ENCODE results near the gene TTYH3.

The TTYH3 gene

DNA sequence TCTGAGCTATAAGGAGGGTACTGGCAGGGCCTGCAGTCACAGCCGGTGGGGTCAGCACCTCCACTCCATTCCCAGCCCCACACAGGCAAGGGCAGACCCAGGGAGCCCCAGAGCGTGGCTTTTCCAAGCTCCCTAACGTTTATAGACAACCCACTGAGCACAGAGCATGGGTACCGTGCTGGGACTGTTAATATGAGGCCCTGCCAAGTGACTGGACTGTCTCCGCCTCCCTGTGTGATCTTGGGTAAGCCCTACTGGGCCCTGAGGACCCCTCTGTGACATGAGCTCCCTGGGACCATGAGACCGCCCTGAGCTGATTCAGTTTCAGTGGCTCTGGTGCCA, 12.4 kb downstream of the TTYH3 start:
- Histone ChIP-seq H3K27me3 (ENCODE audit: control insufficient read depth, insufficient read depth, low read length) (no peaks in the 10 kb centered on the region), H3K4me1 (ENCODE audit: control insufficient read depth, insufficient read depth, low read length) (peaks cover 10% of the 10 kb centered on the region), H3K9ac (ENCODE audit: low read length) (no peak overlapping the region), H3K36me3 (ENCODE audit: control insufficient read depth, insufficient read depth, low read length) (no peaks in the 10 kb centered on the region), H3K4me3 (ENCODE audit: low read length) (no peak overlapping the region), H3K27ac (ENCODE audit: low read depth, low read length) (no peak overlapping the region)

- Histone ChIP-seq H3K27ac (ENCODE audit: low read depth, low read length) (no peak overlapping the region), H3K4me3 (ENCODE audit: low read length) (no peak overlapping the region), H3K36me3 (ENCODE audit: control insufficient read depth, insufficient read depth, low read length) (no peaks in the 10 kb centered on the region), H3K9ac (ENCODE audit: low read length) (no peak overlapping the region), H3K27me3 (ENCODE audit: control insufficient read depth, insufficient read depth, low read length) (no peaks in the 10 kb centered on the region), H3K4me1 (ENCODE audit: control insufficient read depth, insufficient read depth, low read length) (peaks cover 9% of the 10 kb centered on the region)
Observed at GRCh38 chr7:2644562-2645273, 12.9 kb downstream of the TTYH3 start.

DNA sequence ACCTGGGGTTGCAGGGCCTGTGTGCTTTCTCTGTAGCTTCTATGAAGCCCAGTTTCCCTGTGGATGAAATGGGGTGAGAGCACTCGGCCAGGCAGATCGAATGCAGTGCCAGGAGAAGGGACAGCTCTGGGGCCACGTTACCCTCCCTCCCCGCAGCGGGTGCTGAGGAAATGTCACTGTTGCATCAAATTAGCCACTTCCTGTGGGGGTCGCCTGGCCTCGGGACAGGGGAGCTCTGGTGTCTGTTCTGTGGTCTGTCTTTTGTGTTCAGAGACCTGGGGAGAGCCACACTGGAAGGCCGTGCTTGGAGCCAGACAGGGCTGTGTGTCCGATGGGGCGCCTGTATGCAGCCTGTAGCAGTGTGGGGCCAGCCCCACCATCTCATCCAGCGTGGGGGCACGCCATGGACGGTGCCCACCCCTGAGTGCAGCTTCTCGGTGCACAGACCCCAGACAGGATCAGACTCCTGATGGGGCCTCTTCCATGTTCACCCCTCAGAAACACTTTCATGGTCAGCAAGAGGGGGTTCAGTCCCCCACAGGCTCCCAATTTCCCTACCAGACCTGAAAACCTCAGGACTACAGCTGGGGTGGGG, 13.6 kb downstream of the TTYH3 start:
- Histone ChIP-seq H3K4me1 (ENCODE audit: control insufficient read depth, insufficient read depth, low read length) (peaks cover 9% of the 10 kb centered on the region), H3K4me3 (ENCODE audit: low read length) (peak overlapping the region; percentile 2), H3K27ac (ENCODE audit: low read depth, low read length) (no peak overlapping the region), H3K27me3 (ENCODE audit: control insufficient read depth, insufficient read depth, low read length) (no peaks in the 10 kb centered on the region), H3K9ac (ENCODE audit: low read length) (no peak overlapping the region), H3K36me3 (ENCODE audit: control insufficient read depth, insufficient read depth, low read length) (no peaks in the 10 kb centered on the region)

DNA sequence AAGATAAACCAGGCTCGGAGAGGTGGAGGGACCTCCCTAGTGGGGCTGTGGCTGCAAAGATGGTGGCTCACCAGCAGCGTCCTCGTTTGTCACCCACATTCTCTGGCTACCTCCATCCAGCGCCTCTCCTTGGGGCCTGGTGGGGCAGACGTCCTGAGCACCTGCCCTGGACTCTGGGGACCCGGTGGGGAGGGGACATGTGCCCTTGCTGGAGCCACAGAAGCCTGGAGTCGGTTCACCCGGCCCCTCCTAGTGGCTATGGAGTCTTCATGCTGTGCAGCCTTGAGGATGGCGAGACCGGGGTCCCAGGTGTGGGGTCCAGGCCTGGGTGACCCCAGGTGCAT, 14.5 kb downstream of the TTYH3 start:
- Histone ChIP-seq H3K27me3 (ENCODE audit: control insufficient read depth, insufficient read depth, low read length) (no peaks in the 10 kb centered on the region), H3K4me3 (ENCODE audit: low read length) (no peak overlapping the region), H3K27ac (ENCODE audit: low read depth, low read length) (no peak overlapping the region), H3K9ac (ENCODE audit: low read length) (no peak overlapping the region), H3K36me3 (ENCODE audit: control insufficient read depth, insufficient read depth, low read length) (no peaks in the 10 kb centered on the region), H3K4me1 (ENCODE audit: control insufficient read depth, insufficient read depth, low read length) (peaks cover 3% of the 10 kb centered on the region)

DNA sequence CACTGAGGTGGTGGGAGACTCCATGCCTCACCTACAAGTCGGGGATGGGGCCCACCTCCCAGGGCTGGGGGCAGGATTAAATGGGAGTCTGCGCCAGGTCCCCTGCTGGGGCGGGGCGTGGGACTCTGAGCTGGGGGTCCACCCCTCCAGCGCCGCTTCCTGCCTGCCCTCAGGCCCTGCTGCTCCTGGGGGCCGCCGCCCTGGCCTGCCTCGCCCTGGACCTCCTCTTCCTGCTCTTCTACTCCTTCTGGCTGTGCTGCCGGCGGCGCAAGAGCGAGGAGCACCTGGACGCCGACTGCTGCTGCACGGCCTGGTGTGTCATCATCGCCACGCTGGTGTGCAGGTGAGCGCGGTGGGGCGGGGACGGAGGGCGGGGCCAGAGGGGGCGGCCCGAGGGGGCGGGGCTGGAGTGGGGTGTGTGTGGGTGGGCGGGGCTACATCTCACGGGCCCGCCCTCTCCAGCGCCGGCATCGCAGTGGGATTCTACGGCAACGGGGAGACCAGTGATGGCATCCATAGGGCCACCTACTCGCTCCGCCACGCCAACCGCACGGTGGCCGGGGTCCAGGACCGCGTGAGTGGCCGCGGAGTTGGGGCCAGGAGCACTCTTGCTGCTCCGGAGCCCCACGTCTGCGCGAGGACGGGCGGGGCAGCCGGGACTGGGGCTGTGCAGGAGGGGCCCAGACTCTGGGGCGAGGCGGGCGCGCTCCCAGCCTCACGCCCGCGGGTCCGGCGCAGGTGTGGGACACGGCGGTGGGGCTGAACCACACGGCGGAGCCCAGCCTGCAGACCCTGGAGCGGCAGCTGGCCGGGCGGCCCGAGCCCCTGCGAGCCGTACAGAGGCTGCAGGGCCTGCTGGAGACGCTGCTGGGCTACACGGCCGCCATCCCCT, 15.1 kb downstream of the TTYH3 start:
- Histone ChIP-seq H3K36me3 (ENCODE audit: control insufficient read depth, insufficient read depth, low read length) (peaks cover 2% of the 10 kb centered on the region), H3K27me3 (ENCODE audit: control insufficient read depth, insufficient read depth, low read length) (no peaks in the 10 kb centered on the region), H3K9ac (ENCODE audit: low read length) (no peak overlapping the region), H3K27ac (ENCODE audit: low read depth, low read length) (no peak overlapping the region), H3K4me3 (ENCODE audit: low read length) (no peak overlapping the region), H3K4me1 (ENCODE audit: control insufficient read depth, insufficient read depth, low read length) (peaks cover under 1% of the 10 kb centered on the region)

DNA sequence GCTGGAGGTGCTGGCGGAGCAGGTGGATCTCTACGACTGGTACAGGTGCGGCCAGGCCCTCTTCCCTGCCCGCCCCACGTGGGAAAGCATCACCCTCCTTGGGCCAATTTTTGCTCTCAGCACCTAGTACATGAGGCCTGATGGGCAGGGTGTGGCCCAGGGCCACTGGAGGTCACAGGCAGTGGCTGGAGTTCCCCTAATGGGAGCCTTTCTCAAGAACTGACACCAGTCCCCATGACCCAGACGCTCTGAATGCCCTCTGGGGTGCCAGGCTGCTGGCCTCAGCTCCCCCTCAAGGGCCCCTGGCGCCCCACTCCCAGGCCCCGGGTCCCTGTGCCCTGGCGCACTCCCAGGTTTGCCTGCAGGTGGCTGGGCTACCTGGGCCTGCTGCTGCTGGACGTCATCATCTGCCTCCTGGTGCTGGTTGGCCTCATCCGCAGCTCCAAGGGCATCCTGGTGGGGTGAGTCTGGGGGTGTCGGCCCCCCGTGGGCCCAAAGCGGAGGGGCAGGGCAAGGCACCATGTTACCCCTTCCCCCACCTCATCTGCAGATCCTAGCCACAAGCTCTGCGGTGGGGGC, 15.9 kb downstream of the TTYH3 start:
- H3K4me1 ChIP-seq (ENCODE audit: control insufficient read depth, insufficient read depth, low read length): no peaks in the 10 kb centered on the region
- H3K9ac ChIP-seq (ENCODE audit: low read length): no peak overlapping the region
- H3K4me3 ChIP-seq (ENCODE audit: low read length): no peak overlapping the region
- peaks cover 4% of the 10 kb centered on the region for H3K36me3 ChIP-seq (ENCODE audit: control insufficient read depth, insufficient read depth, low read length)
- no peak overlapping the region for H3K27ac ChIP-seq (ENCODE audit: low read depth, low read length)
- no peaks in the 10 kb centered on the region for H3K27me3 ChIP-seq (ENCODE audit: control insufficient read depth, insufficient read depth, low read length)

GRCh38 chr7:2649139-2649838, 17.5 kb downstream of the TTYH3 start:
- Histone ChIP-seq H3K27ac (ENCODE audit: low read depth, low read length) (no peak overlapping the region), H3K4me3 (ENCODE audit: low read length) (no peak overlapping the region), H3K4me1 (ENCODE audit: control insufficient read depth, insufficient read depth, low read length) (no peaks in the 10 kb centered on the region), H3K9ac (ENCODE audit: low read length) (no peak overlapping the region), H3K36me3 (ENCODE audit: control insufficient read depth, insufficient read depth, low read length) (peaks cover 4% of the 10 kb centered on the region), H3K27me3 (ENCODE audit: control insufficient read depth, insufficient read depth, low read length) (no peaks in the 10 kb centered on the region)

DNA sequence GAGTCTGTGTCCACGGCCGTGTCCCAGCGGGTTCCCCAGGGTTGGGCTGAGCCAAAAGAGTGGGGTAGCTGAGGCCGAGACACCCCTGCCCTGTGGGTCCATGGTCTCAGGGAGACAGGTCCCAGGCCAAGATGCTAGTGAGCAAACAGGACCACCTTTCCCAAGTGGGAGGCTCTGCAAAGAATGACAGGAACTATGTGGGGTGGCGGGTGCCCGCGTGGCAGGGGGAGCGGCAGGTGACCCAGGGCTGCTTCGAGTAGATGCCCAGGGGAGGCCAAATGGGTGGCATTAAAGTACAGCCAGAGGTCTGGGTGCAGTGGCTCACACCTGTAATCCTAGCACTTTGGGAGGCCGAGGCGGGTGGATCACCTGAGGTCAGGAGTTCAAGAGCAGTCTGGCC, 18.2 kb downstream of the TTYH3 start:
- H3K4me3 ChIP-seq (ENCODE audit: low read length): no peak overlapping the region

GRCh38 chr7:2650451-2650850, 18.7 kb downstream of the TTYH3 start:
- H3K36me3 ChIP-seq (ENCODE audit: control insufficient read depth, insufficient read depth, low read length): peaks cover 4% of the 10 kb centered on the region

More for the DNA sequence above, 18.2 kb downstream of the TTYH3 start:
- Histone ChIP-seq H3K36me3 (ENCODE audit: control insufficient read depth, insufficient read depth, low read length) (peaks cover 4% of the 10 kb centered on the region), H3K27ac (ENCODE audit: low read depth, low read length) (no peak overlapping the region), H3K9ac (ENCODE audit: low read length) (no peak overlapping the region), H3K4me1 (ENCODE audit: control insufficient read depth, insufficient read depth, low read length) (no peaks in the 10 kb centered on the region), H3K27me3 (ENCODE audit: control insufficient read depth, insufficient read depth, low read length) (no peaks in the 10 kb centered on the region)

GRCh38 chr7:2651336-2651735, 19.6 kb downstream of the TTYH3 start:
- Histone ChIP-seq H3K27me3 (ENCODE audit: control insufficient read depth, insufficient read depth, low read length) (no peaks in the 10 kb centered on the region), H3K27ac (ENCODE audit: low read depth, low read length) (no peak overlapping the region), H3K4me1 (ENCODE audit: control insufficient read depth, insufficient read depth, low read length) (no peaks in the 10 kb centered on the region), H3K9ac (ENCODE audit: low read length) (no peak overlapping the region), H3K36me3 (ENCODE audit: control insufficient read depth, insufficient read depth, low read length) (peaks cover 4% of the 10 kb centered on the region), H3K4me3 (ENCODE audit: low read length) (no peak overlapping the region)

More at GRCh38 chr7:2650451-2650850, 18.7 kb downstream of the TTYH3 start:
- Histone ChIP-seq H3K27ac (ENCODE audit: low read depth, low read length) (no peak overlapping the region), H3K4me1 (ENCODE audit: control insufficient read depth, insufficient read depth, low read length) (no peaks in the 10 kb centered on the region), H3K9ac (ENCODE audit: low read length) (no peak overlapping the region), H3K27me3 (ENCODE audit: control insufficient read depth, insufficient read depth, low read length) (no peaks in the 10 kb centered on the region), H3K4me3 (ENCODE audit: low read length) (no peak overlapping the region)

DNA sequence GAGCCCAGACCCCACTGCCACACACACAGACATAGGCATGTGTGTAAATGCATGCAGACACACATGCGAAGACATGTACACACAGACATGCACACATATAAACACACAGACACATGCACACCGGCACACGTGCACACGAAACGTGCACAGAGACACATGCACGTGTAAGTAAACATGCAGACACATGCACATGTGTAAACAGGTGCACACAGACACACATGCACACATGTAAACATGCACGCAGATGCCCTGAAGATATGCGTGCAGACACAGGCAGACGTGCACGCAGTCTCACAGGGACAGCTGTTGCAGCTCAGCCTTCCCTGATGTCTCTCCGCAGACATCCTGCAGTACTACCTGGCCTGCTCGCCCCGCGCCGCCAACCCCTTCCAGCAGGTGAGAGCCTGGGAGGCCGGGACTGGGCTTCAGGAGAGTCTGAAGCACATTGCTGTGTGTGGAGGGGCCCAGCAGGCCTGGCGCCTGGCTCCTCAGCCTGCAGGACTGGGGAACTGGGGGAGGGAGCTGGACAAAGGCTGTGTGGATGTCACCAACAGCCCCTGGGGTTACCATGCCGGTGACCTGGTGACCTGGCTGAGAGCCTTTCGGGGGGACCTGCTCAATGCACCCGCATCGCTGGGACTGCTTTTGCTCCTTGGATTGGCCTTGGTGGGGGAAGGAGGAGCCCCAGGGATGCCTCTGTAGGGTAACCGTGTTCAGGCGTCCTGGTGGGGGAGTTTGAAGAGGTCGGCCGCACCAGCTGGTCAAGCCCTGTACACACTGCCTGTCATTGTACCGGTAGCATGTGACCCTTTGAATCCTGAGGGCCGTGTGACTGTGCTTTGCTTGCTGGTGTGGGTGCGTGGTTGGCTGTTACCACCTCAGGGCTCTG, 20.3 kb downstream of the TTYH3 start:
- Histone ChIP-seq H3K4me3 (ENCODE audit: low read length) (no peak overlapping the region), H3K27ac (ENCODE audit: low read depth, low read length) (no peak overlapping the region), H3K27me3 (ENCODE audit: control insufficient read depth, insufficient read depth, low read length) (no peaks in the 10 kb centered on the region), H3K9ac (ENCODE audit: low read length) (no peak overlapping the region), H3K36me3 (ENCODE audit: control insufficient read depth, insufficient read depth, low read length) (peaks cover 4% of the 10 kb centered on the region), H3K4me1 (ENCODE audit: control insufficient read depth, insufficient read depth, low read length) (no peaks in the 10 kb centered on the region)

Data from rectal smooth muscle tissue (tissue), 1 donor.